ENCODE results near the gene PFKFB2.

PFKFB2 gene

DNA sequence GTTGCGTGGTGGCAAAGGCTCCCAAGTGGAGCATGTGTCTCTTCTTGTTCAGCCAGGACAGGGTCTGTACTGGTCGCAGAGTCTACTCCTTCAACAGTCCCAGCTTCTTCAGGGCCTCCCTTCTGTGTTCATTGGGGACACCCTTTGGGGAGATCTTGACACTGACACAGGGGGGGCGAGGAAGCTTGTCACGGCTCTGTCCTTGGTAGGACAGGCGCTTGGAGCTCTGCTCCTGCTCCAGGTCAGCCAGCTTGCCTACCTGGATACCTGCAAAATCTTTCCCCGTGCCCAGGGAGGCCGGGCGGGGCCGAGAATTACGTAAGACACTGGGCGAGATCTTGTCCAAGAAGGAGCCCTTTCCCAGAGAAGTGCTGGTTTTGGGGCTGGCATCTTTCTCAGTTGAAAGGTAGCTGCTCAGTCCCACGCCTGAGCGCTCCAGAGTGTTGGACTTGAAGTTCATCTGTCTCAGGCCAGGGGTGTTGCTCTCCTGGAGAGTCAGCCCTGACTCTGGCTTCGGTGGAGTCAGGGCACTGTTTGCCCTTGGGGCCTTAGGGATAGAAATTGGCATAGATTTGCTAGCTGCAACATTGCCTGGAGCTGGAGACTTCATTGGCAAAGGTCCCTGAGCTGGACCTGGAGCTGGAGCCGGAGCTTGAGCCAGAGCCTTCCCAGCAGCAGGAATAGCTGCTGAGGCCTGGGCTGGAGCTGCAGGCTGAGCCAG lies 31.0 kb upstream of the PFKFB2 start:
- no peak for DNase-seq

DNA sequence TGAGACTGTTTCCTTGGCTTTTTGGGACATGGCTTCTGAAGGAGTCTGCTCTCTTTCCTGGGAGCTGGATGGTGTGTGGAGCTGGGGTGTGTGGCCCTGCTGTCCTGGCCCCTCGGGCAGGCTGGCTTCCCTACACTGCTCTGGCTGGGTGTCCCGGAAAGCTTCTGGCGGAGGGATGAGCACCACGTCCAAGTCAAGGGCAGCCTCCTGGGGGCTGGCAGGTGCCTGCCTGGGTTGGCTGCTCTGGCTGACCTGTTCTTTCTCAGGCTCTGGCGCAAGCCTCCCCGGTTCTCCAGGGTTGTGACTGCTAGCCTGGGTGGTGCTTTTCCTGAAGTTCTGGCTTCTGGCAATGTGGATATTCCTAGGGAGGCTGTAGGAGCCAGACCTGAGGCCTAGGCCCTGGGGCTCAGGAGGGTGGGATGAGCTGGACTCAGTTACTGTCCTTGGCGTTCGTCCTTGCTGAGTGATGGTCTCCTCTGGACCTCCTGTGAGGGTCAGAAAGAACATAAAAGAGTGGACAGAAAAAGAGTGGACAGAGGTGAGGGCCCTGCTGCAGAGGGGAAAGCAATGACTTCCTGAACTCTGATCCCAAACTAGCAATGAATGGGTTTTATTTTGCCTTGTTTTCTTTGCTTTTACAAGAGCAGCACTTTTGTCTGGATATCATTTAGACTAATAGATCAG lies 29.9 kb upstream of the PFKFB2 start:
- DNase-seq = no peak

DNA sequence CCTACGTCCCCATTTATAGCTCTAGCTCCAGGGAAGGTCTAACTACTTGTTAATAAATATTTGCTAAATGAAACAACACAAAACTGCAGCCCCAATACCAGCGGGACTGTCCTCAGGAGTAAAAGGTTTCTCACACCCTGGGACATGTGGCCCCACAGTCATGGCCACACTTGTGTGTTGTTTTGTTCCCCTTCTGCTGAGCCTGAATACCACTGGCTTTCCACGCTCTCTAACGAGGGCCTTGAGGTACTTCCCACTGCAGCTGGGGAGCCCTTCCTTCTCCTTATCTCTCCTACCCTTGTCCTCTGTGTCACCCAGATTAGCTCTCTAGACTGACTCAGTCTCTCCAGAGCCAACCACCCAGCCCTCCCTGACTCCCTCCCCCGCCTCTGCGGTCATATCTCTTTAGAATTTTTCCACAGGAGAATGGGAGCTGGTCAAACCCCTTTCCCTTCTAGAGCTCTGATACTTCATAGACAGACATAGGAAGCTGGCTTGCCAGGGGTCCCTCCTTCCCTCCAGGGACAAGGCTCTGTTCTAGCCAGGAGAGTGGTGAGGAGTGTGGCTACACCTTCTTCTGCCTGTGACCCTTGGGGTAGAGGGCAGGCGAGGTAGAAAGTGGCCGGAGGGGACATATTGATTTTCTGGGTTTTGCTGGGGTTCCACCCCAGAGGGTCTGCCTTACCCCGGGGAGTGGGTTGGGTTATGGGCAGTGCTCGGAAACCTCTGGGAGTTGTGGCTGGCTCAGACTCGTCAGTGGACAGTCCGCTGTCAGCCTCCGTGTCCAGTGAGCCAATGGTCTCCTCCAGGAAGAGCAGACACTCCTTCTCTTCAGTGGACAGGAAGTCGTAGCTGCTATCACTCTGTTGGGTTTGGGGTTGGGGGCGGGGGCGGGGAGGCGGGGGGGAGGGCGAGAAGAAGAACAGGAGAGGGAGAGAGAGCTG lies 28.6 kb upstream of the PFKFB2 start:
- no peak for DNase-seq

DNA sequence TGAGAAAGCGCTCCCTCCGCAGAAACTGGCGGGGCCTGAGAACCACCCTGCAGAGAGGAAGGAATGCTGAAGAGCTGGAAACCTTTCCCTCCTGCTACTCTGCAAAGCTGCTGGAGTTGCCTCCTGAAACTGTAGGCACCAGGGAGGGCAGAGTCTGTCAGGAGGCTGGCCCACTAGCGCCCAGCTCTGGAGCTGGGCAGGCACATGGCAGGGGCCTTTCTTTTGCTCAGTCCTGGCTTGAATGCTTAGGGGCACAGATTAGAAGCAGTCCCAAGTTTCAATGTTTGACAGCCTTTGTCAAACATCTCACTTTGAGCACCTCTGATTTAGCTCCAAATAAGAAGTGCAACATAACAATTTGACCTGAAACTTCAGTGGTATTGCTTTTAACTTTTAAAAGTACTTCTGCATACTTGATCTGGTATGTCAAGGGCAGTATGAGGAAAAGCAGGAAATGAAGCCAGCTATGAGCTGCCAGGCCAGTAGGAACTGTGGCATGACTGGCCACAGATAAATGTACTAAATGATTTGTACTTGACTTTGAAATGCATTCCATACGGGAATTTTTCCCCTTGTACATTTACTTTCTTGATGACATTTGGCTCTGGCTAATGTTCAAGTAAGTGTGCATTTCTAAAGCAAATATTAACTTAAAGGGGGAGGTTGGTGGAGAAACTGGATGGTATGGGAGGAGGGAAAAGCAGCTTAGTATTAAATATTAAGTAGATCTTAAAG lies 27.8 kb upstream of the PFKFB2 start:
- DNase-seq = no peak

DNA sequence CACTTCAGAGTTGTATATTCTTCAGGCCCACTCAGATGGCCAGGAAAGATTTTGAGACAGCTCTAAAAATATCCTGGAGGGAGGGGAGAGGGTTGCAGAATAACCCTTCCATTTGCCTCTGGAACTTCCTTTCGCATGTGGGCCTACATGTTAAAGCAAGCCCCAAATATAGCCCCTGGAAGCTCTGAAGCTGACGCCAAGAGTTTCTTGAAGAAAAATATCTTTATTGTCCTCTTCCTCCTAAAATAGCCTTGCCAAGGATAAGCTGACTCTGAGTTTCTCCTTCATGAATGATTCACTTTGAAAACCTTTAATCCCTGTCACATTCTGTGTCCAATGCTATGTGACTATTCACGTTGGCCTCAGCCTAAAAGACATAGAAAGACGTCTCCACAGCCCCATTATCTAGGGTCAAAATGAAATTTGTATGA lies 27.0 kb upstream of the PFKFB2 start:
- DNase-seq = no peak

DNA sequence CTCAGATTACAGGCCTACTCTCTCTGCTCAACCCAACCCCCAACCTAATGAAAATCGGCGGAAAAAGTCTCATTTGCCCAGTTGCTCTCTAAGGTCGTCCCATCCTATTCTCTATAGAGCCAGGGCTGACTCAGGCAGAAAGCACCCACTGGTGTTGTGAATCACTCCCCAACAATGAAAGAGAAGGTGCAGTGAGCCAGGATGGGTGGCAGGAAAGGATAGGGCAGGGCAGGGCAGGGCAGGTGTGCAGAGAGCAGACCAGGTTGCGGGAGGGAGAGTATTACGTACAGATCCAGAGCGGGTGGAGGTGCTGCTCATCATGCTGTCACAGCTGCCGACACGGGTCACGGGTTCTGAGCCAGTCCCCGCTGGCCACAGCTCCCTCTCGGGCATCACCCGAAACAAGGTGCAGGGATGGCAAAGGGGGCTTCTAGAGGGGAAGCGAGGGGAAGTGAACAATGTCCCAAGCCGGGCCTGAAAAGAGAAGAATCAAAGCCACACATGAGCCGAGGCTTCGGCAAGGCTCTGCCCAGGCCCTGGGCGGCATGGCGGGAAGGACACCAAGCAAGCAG lies 25.8 kb upstream of the PFKFB2 start:
- DNase-seq = no peak

DNA sequence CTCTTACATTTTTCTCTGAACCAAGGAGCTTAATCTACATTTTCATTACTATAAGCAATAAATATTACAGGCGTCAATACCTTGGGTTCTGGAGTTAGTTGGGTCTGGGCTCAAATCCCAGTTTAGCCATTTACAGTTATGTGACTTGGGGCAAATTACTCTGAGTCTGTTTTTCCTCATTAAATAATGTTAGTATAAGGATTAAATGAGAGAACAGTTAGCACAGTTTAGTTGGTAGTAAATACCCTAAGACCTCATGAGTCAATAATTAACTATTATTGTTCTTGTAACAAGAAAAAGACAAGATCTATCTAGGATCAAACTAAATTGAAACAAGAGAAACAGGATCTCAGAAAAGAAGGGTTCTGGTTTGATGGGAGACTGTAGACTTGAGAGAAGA lies 25.2 kb upstream of the PFKFB2 start:
- DNase-seq = no peak

DNA sequence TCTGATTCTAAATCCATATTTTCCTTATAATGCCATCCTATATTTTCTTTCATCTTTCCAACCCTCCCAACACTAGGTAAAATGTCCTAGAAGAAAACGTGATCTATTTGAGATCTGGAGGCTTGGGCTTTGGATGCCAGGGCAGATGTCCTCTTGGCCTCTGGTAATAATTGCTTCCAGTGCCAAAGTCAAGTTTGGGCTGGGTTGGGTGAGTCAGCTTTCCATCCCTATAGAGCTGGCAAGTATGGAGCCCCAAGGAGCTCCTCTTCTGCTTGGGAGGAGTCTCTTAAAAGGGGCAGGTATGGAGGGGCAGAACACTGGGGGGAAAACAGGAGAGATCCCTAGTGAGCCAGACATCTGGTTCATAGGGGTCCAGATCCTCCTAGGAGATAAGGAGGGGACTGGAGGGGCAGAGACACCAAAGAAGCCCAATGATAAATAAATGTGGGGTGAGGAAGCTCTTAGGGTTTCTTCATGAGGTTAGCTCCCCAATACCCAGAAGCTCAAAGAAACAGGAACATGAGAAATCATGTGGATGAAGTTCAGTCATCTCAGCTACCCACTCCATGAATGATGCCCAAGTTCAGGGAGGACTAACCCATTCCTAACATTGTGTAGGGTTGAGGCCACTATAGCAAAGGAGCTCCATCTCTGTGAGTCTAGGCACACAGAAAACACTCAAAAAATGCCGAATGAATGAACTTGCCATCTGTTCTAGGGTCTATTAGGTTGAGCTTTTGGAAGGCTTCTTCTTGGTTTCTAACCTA lies 24.0 kb upstream of the PFKFB2 start:
- DNase-seq = no peak

DNA sequence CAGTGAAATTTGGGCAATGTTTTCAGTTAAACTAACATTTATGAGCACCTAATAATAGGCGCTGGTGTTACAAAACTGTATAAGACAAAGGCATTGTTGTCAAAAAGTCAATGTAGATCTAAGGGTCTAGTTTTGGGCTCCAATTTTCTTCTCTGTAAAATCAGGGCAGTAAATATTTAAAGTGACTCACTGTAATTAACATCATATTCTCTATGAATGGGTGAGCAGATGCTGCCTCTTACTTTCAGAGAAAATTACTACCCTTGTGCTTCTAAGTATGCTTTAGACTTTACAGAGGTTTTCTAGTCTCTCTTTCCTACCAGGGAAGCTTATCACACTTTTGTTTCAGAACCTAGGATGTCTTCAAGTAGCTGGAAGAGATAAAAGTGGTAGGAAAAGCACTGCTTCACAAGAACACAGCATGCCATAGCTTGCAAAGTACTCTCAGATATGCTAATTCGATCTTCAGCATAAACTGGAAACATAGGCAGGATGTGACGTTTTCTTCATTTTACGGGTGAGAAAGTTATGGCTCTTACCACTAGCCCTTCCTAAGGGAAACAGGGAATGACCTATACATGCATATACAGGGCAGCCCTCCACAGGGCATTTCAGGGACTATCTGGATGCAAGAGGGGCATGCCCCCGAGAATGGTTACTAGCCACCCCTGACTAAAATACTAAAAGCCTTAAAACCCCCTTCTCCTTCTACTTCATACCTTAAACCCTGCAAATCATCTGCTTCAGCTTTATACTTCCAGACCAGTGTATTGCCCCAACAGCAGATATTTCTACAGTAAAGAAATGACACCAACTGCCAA lies 23.2 kb upstream of the PFKFB2 start:
- no peak for DNase-seq

DNA sequence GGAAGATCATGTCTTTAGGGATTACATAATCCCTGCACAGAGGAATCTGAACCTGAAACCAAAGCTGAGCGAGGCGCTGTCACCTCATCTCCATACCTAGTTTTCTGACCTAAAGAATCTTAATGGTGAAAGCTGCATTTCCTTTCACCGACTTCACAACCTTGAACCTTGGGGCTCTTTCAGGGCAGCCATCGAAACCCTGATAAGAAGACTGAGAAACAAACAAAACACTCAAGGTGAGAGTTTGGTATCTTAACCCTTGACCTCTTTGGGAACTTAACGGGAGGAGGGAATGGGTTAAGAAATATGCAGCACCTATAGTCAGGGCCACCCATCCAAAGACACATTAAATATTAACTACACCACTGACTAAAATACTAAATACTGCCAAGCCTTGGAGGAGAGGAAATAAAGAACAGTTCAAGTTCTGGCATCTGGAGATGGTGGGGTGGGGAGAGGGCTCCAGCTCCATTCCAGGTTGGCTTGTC lies 22.5 kb upstream of the PFKFB2 start:
- DNase-seq = no peak

DNA sequence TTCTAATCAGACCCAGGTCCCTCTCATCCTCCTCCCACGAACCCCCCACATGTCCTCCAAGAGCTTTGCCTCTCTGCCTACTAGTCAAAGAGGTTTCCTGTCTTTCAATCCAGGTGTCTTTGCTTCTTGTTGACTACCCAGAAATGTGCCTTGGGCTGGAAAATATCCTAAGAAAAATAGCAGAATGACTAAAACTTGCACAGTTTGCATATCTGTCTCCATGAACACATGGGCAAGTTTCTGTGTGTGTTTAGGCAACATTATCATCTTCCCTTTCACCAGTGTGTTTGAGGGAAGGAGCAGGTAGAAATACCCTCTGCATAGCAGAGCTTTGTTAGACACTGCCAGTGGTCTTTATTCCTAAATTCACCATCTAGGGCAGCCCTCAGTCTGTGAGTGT lies 22.1 kb upstream of the PFKFB2 start:
- DNase-seq = no peak

DNA sequence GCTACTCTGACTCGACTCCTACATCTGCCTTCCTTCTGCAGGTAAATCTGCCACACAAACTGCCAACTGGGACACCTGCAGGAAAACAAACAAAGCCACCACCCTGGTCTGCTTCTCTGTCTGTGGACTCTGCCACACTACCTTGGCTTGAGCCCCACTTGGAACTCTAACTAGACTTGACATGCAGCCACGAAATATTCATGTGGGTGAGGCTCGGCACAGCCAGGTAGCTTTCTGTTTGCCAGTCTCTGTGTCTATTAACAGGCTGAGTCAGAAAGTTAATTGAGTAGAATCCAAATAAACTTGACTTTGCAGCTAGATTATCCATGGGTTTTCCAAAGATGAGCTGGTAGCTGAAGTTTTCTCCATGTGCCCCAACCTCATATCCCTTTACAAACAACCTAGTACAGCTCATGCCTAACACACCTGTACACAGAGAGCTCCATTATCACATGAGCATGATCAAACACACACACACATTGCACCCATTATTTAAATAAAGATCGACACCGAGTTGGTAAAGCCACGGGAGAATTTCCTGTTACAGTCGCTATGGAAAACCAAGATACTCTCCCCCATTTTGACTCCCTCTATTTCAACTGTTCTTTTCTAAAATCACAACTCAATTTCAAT lies 21.3 kb upstream of the PFKFB2 start:
- no peak for DNase-seq

DNA sequence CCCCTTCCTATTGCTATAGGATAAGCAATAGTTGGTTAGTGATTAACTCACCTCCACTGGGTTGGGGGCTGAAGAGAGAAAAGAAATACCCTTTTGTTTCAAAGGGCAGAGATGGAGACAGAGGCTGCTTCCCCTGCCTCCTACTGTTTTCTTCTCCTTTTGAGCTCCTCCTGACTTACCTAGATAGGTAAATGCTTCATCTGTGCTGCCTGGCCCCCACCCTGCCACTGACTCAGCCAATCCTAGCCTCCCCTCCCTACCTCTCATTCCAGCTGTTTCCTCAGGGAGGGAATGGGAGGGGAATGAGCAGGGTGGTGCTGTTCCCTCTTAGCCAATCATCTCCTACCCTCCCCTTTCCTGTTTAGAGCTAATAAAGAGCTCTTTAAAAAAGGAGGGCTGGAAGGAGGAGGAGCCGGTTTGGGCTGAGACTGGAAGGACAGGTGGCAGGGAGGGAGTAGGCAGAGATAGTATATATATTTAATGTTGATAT lies 20.5 kb upstream of the PFKFB2 start, which contains the start of gene C1orf116:
TSS of gene C1orf116 (minus strand) at position 229 of the 490 bp plus-strand sequence. CDS start 5,158 bp downstream, outside the sequence.
- DNase-seq = no peak

DNA sequence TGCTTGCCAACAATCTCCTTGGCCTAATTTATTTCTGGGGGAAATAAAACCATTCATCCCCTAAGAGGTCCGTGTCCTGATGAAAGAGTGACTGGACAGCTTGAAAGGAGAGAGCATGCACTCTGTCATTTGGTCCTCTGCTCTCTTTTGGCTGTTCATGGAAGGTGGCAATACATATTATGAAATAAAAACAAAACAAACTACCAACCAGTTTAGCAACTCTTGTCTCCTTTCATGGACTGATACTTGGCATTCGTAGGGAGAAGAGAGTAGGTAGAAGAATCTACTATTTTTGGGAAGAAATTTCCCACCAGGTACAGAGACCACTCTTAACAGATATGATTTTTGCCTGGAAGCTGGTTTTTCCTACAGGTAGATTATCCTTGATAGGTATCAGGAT lies 19.8 kb upstream of the PFKFB2 start:
- no peak for DNase-seq

DNA sequence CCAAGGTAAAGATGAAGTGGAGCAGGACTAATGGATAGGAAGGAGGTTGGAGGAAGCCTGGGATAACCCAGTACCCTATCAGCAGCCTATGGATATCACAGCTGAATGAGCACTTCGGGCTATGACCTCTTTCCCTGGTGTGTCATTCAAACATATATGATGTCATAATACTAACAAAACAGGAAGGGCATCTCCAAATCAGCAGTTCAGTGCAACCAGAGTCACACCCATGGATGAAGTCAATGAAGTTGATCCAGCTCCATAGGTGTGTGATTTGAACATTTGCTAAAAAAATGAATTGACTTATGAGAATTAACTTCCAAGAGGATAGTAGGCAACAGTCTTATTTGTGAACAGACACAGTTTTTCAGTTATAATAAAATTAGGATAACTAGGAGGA lies 18.9 kb upstream of the PFKFB2 start:
- DNase-seq = no peak

DNA sequence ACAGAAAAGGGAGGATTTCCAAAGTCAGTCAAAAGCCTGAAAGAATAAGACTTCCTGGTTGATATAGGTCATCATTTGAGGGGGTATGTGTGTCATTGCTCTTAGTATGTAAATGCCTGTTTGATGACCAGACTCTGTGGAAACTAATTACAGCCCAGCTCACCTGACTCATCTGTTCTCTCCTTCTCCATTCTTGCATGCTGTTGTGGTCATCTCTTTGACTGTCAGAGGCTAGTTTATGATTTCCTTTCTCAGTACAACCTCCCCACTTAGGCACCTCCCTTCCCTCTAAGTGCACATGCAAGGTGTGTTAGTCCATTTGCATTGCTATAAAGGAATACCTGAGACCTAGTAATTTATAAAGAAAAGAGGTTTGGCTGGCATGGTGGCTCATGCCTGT lies 18.1 kb upstream of the PFKFB2 start:
- no peak for DNase-seq

DNA sequence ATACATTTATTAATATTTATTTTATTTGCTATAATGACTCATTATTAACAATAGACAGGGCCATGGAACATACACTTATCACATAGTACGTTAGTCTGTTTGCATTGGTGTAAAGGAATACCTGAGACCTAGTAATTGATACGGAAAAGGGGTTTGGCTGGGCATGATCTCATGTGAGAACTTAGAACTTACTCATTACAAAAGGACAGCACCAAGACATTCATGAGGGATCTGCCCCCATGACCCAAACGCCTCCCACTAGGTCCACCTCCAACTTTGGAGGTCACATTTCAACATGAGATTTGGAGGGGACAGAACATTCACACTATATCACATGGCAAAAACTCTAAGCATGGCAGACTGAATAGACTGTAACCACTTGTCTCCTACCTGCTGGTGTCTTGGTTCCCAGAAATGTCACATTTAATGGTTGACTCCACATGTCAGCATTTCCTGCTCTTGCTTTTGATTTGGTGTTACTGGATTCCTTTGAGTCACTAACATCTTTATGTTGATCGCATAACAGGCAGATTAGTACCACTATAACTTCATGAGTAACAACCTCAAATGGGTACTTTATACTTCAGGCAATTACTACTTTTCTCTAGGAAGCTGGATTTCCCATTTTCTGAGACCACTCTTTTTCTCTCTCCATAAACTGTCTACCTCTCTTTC lies 17.1 kb upstream of the PFKFB2 start:
- no peak for DNase-seq

DNA sequence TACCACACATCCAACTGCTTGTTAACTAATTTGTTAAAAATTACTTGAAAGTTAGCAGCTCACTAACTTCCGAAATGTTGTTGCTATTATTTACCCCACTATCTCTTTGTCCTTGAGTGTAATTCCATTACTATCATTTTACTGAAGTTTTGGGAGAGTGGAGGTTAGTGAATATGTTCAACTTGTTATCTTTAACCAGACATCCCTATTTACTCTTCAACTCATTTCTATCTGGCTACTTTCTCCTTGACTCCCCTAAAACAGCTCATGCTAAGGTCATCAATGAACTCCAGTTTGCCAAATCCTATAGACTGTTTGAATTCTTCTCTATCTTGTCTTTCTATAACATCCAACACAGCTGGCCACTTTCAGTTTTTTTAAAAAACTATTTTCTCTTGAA lies 16.2 kb upstream of the PFKFB2 start:
- no peak for DNase-seq
